Fibroblast of lung (primary cell): Measurements from ENCODE around the gene KRT23. TPM values are rescaled to one million over a fixed set of nuclear protein-coding genes. Genes with fewer than 3 reads are reported as not detected.

Experiments used
- DNase-seq, 2 donors: peaks; one replicate each; pipeline versions ENCODE4 v3.0.0 to v3.0.0-alpha.2; 2010; ENCODE audit warnings: low read depth in 2 of 2
- H2AFZ ChIP-seq: 2 replicates; pipeline ENCODE4 v1.5.1; 2012; ENCODE audit warnings: low read length, control low read depth, inconsistent platforms
- H3K27ac ChIP-seq: 2 replicates; pipeline ENCODE4 v1.5.1; 2011; ENCODE audit warnings: low read length, control low read depth; ENCODE audit not compliant: insufficient read depth
- H3K27me3 ChIP-seq: 2 replicates; pipeline ENCODE4 v1.5.1; 2011; ENCODE audit warnings: mild to moderate bottlenecking, low read length; ENCODE audit not compliant: control insufficient read depth, insufficient read depth
- H3K36me3 ChIP-seq: 2 replicates; pipeline ENCODE4 v1.5.1; 2011; ENCODE audit warnings: low read length; ENCODE audit not compliant: control insufficient read depth, insufficient read depth
- H3K4me1 ChIP-seq: 2 replicates; pipeline ENCODE4 v1.5.1; 2011; ENCODE audit warnings: low read length; ENCODE audit not compliant: control insufficient read depth, insufficient read depth; ENCODE audit errors: extremely low read depth
- H3K4me2 ChIP-seq: 2 replicates; pipeline ENCODE4 v1.5.1; 2011; ENCODE audit warnings: low read length, control low read depth; ENCODE audit not compliant: insufficient read depth; ENCODE audit errors: extremely low read depth
- H3K4me3 ChIP-seq, 4 experiments: fragments of 200-600 bp in 1 of 4; sonication (generic) in 1 of 4; replicated peaks in 1 of 4; 2 replicates each; pipeline ENCODE4 v1.5.1; 2011 to 2016; ENCODE audit warnings: low read length in 4 of 4, low read depth in 3 of 4, mild to moderate bottlenecking in 3 of 4, control low read depth in 2 of 4, inconsistent platforms in 1 of 4, mixed read lengths in 1 of 4; ENCODE audit not compliant: insufficient read depth in 1 of 4; ENCODE audit errors: control extremely low read depth in 1 of 4
- H3K79me2 ChIP-seq: 2 replicates; pipeline ENCODE4 v1.5.1; 2012; ENCODE audit warnings: mild to moderate bottlenecking, low read length, inconsistent platforms; ENCODE audit not compliant: control insufficient read depth, insufficient read depth
- H3K9ac ChIP-seq: 2 replicates; pipeline ENCODE4 v1.5.1; 2011; ENCODE audit warnings: mild to moderate bottlenecking, low read length, control low read depth; ENCODE audit not compliant: insufficient read depth
- H3K9me3 ChIP-seq: 2 replicates; pipeline ENCODE4 v1.5.1; 2012; ENCODE audit warnings: low read depth, low read length; ENCODE audit not compliant: control insufficient read depth, insufficient read depth
- H4K20me1 ChIP-seq: 2 replicates; pipeline ENCODE4 v1.5.1; 2011; ENCODE audit warnings: low read length; ENCODE audit not compliant: control insufficient read depth, insufficient read depth; ENCODE audit errors: extremely low read depth
- EZH2 ChIP-seq: IDR thresholded peaks from 2 replicates; pipeline ENCODE4 v1.5.1; 2012; ENCODE audit warnings: low read length, control low read depth, mild to moderate bottlenecking; ENCODE audit errors: missing control alignments
- polyA plus RNA-seq, 2 donors: library from polyadenylated mRNA; depleted of rRNA in 1 of 2; stranded (reverse) in 1 of 2; unstranded in 1 of 2; fragments of >200 nt; gene quantifications; 2 replicates each; pipeline ENCODE4 v1.2.1, GENCODE V29; 2011 to 2012; ENCODE audit warnings: missing spikeins in 1 of 2
- total RNA-seq: library from RNA; depleted of rRNA; stranded (reverse); fragments of >200 nt; gene quantifications from 2 replicates; pipeline ENCODE4 v1.2.1, GENCODE V29; 2014
- TF ChIP-seq, protein P1 (sequence below), 2 donors: IDR thresholded peaks in 1 of 2; conservative IDR thresholded peaks in 1 of 2; 1 replicate in 1 of 2; 2 replicates in 1 of 2; pipeline ENCODE4 v1.5.1; 2011 to 2012; ENCODE audit warnings: low read length in 2 of 2, control low read depth in 1 of 2, inconsistent platforms in 1 of 2, low read depth in 1 of 2, mild to moderate bottlenecking in 1 of 2

The KRT23 gene
- total and polyA plus RNA-seq, 2 donors (not counting 1 experiment from before 2014, with no cell fraction given) = 0.17 TPM; not detected in 1

DNA sequence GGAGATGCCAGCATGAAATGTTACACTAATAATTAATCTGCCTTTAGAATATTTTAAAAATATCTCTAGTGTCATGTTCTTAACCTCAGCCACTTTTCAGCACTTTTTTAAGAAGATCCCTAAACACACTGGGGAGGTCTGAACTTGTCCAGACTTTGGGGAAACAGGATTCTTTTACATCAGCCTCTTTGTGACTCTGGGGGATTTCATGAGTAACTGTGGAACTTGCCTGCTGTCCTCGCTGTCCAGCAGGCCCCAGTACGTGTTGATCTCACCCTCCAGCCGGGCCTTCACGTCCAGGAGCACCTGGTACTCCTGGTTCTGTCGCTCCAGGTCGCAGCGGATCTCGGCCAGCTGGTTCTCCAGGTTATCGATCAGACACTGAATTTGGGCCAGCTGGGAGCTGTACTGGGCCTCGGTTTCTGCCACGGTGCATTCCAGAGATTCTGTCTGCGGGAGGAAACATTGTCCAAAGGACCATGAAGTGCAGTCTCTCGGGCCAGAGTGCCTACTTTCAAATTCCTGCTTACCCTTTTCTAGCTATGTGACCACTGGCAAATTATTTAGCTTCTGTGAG lies 41.2 kb upstream of the KRT23 start:
- Histone ChIP-seq H3K4me2 (no peak overlapping the region), H2AFZ (no peak overlapping the region), H3K79me2 (no peaks in the 10 kb centered on the region), H3K9me3 (no peaks in the 10 kb centered on the region), H3K27ac (no peak overlapping the region), H4K20me1 (no peaks in the 10 kb centered on the region), H3K36me3 (no peaks in the 10 kb centered on the region), H3K4me1 (peaks cover 6% of the 10 kb centered on the region), H3K4me3 (no peak overlapping the region), H3K27me3 (no peaks in the 10 kb centered on the region), H3K9ac (no peak overlapping the region)
- no peak for DNase-seq
- no peak for TF ChIP-seq EZH2
- TF ChIP-seq, protein P1, sequence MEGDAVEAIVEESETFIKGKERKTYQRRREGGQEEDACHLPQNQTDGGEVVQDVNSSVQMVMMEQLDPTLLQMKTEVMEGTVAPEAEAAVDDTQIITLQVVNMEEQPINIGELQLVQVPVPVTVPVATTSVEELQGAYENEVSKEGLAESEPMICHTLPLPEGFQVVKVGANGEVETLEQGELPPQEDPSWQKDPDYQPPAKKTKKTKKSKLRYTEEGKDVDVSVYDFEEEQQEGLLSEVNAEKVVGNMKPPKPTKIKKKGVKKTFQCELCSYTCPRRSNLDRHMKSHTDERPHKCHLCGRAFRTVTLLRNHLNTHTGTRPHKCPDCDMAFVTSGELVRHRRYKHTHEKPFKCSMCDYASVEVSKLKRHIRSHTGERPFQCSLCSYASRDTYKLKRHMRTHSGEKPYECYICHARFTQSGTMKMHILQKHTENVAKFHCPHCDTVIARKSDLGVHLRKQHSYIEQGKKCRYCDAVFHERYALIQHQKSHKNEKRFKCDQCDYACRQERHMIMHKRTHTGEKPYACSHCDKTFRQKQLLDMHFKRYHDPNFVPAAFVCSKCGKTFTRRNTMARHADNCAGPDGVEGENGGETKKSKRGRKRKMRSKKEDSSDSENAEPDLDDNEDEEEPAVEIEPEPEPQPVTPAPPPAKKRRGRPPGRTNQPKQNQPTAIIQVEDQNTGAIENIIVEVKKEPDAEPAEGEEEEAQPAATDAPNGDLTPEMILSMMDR (conservative IDR thresholded peaks at IDR 0.05 in 1 of 2, IDR thresholded peaks at IDR 0.05 in 1 of 2; ENCODE audit: low read depth in 1 of 2, low read length in 2 of 2) = no peak

DNA sequence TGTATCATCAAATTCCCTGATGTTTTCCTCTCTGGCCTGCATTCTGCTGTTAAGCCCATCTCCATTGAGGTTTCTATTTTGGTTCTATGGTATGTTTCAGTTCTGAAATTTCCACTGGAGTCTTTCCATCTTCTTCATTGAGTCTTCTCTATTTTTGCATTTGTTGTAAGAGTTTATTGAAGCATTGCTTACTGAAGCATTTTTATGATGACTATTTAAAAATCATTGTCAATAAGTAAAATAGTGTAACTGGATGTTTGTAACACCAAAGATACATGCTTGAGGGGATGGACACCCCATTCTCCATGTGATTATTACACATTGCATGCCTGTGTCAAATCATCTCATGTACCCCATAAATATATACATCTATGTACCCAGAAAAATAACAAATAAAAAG lies 38.1 kb upstream of the KRT23 start:
- Histone ChIP-seq H2AFZ (no peak overlapping the region), H3K9me3 (no peaks in the 10 kb centered on the region)

DNA sequence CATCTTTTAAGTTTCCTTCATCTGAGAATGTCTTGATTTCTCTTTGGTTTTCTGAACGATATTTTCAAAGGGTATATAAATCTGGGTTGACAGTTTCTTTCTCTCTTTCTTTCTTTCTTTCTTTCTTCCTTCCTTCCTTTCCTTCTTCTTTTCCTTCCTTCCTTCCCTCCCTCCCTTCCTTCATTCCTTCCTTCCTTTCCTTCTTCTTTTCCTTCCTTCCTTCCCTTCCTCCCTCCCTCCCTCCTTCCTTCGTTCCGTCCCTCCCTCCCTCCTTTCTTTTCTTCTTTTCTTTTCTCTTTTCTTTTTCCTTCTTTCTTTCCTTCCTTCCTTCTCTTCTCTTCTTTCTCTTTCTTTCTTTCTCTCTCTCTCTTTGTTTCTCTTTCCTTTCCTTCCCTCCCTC lies 36.9 kb upstream of the KRT23 start:
- Histone ChIP-seq H3K4me1 (no peaks in the 10 kb centered on the region), H4K20me1 (no peaks in the 10 kb centered on the region), H3K4me2 (no peak overlapping the region), H3K27me3 (no peaks in the 10 kb centered on the region), H2AFZ (no peak overlapping the region), H3K79me2 (no peaks in the 10 kb centered on the region), H3K27ac (no peak overlapping the region), H3K4me3 (no peak overlapping the region), H3K9me3 (no peaks in the 10 kb centered on the region), H3K36me3 (no peaks in the 10 kb centered on the region), H3K9ac (no peak overlapping the region)
- TF ChIP-seq EZH2 = no peak
- TF ChIP-seq, protein P1 (conservative IDR thresholded peaks at IDR 0.05 in 1 of 2, IDR thresholded peaks at IDR 0.05 in 1 of 2; ENCODE audit: low read depth in 1 of 2, low read length in 2 of 2) = no peak
- no peak for DNase-seq

More for the DNA sequence above, 38.1 kb upstream of the KRT23 start:
- DNase-seq = no peak
- H3K4me2 ChIP-seq = no peak overlapping the region
- H3K9ac ChIP-seq = no peak overlapping the region
- TF ChIP-seq, protein P1 (conservative IDR thresholded peaks at IDR 0.05 in 1 of 2, IDR thresholded peaks at IDR 0.05 in 1 of 2; ENCODE audit: low read depth in 1 of 2, low read length in 2 of 2) = no peak
- no peak for TF ChIP-seq EZH2
- H3K79me2 ChIP-seq = no peaks in the 10 kb centered on the region
- peaks cover 2% of the 10 kb centered on the region for H3K4me1 ChIP-seq
- H3K27me3 ChIP-seq = no peaks in the 10 kb centered on the region
- H4K20me1 ChIP-seq = no peaks in the 10 kb centered on the region
- no peak overlapping the region for H3K27ac ChIP-seq
- H3K4me3 ChIP-seq = no peak overlapping the region
- H3K36me3 ChIP-seq = no peaks in the 10 kb centered on the region
